Frontal cortex (tissue), 4 donors: ENCODE measurements around the gene EEF1AKMT1. TPM values are rescaled to one million over a fixed set of nuclear protein-coding genes. Genes with fewer than 3 reads are reported as not detected.
A peak's percentile ranks its signal among the peaks of the same experiment; 100 is the strongest.
"Not testable (repeated sequence)": the region's sequence is repeated elsewhere in the genome, so short reads cannot be mapped to it uniquely, and the experiment has no call there.

Experiments
- DNase-seq, 2 donors: peaks; one replicate each; pipeline ENCODE4 v3.0.0; 2012; ENCODE audit warnings: low spot score in 2 of 2
- FAIRE-seq: peaks from 2 replicates; lab custom pipeline; 2012; peaks lifted over from hg19 to GRCh38; lab: Jason Lieb, UNC
- total RNA-seq: library from RNA; depleted of rRNA; stranded (reverse); fragments of >200 nt; gene quantifications from one replicate; pipeline ENCODE4 v1.2.3, GENCODE V29; 2014
- donor health status: control.
- donor health status: control.
- donor health status: control.

EEF1AKMT1 gene
- total RNA-seq, 1 donor from 2014 or later, result 11.0 TPM

DNA sequence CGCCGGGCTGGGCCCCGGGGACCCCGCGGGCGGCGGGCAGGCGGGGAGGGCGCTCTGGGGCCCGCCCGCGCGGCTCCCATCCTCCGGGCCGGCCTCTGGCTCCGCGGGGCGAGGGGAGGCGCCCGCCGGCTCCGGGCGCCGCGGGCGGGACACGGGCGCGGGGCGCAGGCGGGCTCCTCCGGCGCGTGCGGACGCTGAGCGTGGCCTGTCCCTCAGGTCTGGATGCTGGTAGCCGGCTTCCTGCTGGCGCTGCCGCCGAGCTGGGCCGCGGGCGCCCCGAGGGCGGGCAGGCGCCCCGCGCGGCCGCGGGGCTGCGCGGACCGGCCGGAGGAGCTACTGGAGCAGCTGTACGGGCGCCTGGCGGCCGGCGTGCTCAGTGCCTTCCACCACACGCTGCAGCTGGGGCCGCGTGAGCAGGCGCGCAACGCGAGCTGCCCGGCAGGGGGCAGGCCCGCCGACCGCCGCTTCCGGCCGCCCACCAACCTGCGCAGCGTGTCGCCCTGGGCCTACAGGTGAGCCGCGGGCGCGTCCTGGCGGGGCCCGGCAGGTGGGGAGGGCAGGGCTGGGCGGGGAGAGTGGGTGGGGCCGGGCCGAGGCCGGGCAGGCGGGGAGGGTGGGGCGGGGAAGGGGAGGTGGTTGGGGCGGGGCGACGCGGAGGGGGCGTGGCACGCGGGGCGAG is 69.8 kb downstream of the EEF1AKMT1 start:
- FAIRE-seq (no peak), DNase-seq (peak; percentile 87 to 91)

DNA sequence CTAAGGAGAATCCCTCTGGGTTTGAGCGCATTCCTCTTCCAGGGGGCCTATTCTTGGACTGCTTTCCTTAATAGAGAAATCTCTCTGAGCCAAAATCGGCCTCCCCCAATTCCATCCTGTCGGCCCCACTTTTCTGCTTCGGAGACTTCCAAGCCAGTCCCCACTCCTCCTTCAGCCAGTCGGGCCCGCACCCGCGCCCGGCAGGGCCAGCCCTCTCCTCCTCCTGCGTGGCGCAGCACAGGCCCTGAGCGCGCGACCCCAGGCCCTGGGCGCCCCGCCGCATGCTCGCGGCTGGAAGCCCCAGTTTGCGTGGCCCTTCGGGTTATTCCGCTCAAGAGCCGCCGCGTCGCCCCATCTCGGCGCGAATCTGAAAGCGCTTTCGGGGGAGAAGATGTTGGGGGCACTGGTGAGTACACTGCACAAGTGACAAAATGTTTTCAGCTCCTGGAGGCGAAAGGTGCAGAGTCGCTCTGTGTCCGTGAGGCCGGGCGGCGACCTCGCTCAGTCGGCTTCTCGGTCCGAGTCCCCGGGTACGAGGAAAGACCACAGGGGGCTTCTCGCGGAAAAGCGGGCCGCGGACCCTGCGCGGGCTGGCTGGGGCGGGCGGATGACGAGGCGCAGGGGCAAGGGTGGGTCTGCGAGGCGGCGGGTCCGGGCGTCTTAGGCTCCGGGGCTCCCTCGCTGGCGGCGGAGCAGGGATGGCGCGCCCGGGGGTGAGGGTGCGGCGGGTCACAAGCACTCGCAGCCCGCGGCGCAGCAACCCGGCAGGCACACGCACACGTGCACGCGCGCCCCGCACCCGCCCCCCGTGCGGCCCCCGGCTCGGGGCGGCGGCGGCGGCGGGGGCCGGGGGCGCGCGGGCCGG is 70.6 kb downstream of the EEF1AKMT1 start, which contains the start of gene IL17D:
TSS of gene IL17D (plus strand) at position 785 of the 865 bp plus-strand sequence. CDS start 303 bp downstream, outside the sequence.
- DNase-seq (peak; percentile 66 to 69), FAIRE-seq (no peak)

DNA sequence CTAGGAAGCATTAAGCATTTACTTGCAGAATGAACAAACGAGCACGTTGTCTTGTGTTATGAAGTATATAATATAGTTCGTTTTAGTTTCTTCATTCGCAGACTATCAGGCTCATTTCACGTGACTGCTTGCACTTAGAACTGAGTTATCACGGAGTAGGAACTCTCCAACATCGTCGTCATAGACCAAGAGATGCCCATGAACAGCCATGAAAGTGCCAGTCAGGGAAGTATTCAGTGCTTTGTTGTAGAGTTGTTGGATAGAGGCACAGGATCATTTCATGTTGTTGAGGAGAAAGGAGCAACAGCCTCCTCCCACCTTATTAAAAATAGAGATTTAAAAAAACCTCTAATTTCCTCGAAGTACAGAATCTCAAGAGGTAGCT is 71.2 kb downstream of the EEF1AKMT1 start:
- DNase-seq (peak in 1 of 2 donors; percentile 39), FAIRE-seq (no peak)

DNA sequence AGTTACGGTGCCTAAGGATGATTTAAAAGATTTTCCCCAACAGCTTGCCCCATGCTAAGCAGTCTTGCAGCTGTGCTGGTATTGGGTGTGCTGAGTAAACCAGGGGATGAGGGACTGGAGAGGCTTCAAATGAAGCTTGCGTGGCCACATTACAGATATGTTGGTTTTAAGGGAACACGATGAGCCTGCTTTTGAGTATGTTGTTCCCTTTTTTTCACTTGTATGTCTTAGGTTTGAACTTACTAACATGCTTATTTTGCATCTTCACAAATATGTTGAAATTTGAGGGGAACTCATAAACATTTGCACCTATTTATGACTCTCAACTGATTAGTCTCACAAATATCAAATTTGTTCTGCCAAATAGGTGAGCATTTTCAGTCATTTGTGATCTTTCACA is 72.3 kb downstream of the EEF1AKMT1 start:
- no peak for FAIRE-seq
- DNase-seq, result no peak

DNA sequence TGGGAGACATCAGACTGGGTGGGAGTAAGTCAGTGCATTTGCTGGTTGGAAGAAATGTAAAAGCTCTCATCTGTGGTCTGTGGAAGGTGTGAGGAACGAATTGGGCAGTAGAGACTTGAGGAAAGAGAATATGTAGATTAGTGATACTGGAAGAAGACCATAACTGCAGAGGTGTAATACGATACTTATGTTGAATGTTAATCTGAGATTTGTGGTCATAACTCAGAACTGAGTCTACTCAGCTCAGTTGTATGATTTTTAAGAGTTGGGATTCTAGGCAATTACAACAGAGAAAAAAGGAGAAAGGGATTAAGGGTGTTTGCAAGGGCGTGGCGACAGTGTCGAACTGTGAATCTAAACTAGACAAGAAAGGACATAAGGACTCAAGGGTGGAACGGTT is 73.5 kb downstream of the EEF1AKMT1 start:
- FAIRE-seq (no peak), DNase-seq (no peak)

DNA sequence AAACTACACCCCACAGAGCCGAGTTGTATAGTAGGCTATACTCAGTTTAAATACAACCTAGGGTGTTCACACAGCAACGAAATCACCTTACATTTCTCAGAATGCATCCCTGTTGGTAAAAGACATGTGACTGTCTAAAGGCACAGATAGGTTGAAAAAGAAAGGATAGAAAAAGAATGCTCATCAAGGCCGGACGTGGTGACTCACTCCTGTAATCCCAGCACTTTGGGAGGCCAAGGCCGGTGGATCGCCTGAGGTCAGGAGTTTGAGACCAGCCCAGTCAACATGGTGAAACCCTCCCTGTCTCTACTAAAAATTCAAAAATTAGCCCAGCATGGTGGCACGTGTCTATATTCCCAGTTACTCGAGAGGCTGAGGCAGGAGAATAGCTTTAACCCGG is 74.0 kb downstream of the EEF1AKMT1 start:
- FAIRE-seq (no peak), DNase-seq (no peak)

DNA sequence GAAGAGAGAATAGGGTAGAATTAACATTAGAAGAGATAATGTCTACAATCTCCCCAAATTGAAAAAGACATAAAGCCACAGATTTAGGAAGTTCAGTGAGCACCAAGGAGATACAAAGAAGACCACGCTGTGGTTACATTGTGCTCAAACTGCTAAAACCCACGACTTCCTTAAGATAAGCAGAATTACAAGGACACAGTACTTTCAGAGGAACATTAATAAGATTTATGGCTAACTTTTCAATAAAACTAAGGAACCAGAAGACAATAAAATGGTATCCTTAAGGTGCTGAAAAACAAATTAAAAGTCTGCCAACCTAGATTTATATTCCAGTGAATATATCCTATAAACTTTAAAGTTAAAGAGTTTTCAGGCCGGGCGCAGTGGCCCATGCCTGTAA is 77.7 kb downstream of the EEF1AKMT1 start:
- FAIRE-seq, result no peak
- DNase-seq, result no peak

DNA sequence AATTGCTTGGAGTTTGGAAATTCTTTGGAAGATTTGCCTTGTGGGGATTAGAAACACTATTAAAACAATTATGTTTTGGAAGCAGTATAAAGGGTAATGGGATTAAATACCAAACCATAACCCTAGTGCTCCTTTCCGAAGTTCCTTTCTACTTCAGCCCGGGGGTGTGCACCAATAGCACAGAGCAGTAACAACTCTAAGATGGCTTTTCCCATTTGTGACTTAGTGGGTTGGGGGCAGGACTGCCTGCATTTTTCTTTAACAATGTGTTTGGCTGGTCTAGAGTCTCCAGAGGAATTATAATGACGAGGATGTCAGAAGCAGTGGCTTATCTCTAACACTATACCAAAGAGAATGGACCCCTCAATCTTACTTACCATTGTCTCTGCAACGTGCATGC is 82.1 kb downstream of the EEF1AKMT1 start:
- no peak for DNase-seq
- FAIRE-seq, result no peak

DNA sequence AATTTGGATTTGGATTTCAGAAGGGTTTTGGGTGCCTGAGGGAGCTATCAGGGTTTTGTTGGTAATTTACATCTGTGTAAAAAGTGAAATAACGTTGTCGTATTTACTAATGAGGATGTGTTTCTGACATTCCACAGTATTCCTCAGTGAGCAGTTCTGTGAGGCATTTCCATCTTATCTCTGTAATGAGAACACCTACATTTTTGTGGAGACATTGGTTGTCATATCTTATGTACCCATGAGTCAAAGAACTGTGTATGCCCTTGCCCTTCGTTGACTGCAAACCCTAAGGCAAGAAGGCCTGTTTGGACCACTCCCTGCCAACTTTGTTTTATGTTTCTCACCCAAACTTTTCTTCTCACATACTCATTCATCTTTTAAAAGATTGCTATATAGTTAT is 84.5 kb downstream of the EEF1AKMT1 start:
- DNase-seq, result no peak
- FAIRE-seq, result no peak

DNA sequence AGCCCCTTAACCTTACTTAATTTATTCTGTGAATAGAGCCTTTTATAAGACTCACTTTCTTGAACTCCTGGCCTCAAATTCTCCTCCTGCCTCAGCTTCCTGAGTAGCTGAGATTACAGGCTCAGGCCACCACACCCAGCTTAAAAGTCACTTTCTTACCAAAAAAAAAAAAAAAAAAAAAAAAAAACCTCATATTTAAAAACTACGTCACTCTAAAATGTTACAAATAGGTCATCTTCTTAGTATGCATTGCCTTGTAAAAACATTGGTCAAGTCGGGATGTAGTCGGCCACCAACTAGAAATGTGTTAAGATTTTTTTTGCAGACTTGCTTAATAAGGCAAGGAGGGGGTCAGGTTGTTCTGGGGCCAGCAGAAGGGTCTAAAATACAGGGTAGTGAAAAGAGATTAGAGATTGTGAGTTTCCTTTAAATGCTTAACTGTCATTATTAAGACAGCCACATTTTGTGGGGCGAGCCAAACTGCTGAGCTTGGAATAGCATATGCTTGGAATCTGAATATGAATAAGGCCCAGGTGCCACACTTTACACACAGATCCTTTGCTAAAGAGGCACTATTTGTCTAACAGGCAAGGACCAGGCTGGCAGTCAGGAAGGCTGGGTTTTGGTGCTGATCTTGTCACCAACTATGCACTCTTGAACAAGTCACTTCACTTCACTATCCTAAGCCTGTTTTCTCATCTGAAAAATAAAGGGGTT is 86.7 kb downstream of the EEF1AKMT1 start:
- FAIRE-seq, result no peak
- no peak for DNase-seq

DNA sequence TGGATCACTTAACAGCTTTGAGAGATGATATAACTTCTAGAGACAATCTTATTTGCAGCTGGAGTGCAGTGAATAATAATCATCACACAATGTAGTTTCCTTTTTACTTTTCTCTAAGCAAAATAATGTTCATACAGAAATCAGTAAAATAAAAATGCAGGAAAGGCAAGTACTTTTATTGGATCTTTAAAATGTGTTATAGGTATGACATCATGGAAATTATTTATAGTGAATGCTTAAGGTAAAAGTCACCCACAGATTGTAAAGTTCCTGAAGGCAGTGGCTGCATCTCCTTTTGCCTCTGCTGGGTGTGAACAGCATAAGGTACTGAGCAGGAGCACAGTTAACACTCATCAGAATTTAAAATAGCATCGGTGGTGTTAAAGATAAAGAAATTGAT is 87.6 kb downstream of the EEF1AKMT1 start:
- FAIRE-seq, result no peak
- DNase-seq, result no peak

DNA sequence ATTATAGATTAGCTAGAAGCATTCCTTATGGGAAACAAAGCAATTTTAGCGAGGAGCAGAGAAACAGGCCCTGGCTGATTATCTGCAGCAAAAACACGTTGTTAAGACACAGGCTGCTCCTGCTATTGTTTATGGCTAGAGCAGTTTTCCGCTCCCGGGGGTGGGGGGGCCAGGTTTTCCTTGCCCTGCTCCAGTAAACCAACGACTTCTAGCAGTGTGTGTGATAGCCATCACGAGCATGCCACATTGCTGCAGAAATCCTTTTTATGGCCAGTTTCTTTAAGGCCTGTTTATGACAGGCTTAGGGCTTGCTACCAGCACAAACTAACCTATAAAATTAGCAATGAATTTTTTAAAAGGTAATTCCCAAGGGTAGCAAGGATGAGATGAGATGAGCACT is 88.7 kb downstream of the EEF1AKMT1 start:
- no peak for FAIRE-seq
- DNase-seq, result no peak

DNA sequence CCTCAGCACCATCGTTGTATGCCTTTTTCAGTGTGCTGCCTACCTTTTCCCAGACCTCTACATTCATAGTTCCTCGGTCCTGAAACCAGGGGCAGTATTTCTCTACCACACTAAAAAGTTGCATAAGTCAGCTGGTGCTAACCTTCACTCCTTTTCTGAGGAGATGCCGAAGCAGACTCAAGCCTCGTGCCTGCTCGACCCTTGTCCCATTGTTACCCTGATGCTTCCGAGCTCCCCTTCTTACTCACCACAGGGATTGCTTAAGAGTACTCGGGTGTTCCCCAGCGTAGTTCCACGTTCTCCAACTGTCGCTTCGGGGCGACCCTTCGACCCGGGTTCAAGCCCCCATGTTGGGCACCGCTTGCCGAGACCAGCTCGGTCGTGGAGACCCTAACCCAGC is 89.2 kb downstream of the EEF1AKMT1 start:
- FAIRE-seq (no peak), DNase-seq (no peak)

DNA sequence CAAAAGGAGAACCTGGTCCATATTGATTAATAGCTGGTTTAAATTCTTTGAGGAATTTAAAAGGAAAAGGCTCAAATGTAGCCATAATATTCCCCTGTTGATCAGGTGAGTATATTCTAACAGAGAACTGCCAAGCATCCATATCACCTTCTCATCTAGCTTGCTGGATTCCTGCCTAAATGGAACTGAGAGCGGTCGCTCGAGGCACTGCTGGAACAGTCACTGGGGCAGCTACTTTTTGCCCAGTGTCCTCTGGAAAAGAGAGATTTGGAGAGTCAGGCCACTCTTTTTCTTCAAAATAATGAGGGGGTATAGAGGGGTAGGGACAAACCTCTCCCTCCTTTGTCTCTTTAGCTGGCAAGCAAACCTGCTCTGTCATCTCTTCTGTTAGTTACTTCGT is 89.7 kb downstream of the EEF1AKMT1 start:
- DNase-seq, result no peak
- no peak for FAIRE-seq

DNA sequence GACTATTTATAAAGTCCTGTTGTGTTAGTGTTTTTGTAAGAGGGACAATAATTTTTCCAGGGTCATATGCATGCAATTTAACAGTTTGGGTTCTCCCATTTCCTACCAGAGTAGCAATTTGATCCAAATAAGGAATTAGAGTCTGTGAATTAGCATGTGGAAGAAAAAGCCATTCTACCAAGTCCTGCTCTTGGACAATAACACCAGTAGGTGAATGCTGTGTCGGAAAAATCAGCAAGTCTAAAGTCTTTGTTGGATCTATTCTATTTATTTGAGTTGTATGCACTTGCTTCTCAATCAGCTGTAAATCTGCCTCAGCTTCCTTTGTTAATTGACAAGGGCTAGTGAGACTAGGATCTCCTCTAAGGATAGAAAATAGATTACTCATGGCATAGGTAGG is 91.7 kb downstream of the EEF1AKMT1 start:
- DNase-seq (no peak), FAIRE-seq (no peak)

DNA sequence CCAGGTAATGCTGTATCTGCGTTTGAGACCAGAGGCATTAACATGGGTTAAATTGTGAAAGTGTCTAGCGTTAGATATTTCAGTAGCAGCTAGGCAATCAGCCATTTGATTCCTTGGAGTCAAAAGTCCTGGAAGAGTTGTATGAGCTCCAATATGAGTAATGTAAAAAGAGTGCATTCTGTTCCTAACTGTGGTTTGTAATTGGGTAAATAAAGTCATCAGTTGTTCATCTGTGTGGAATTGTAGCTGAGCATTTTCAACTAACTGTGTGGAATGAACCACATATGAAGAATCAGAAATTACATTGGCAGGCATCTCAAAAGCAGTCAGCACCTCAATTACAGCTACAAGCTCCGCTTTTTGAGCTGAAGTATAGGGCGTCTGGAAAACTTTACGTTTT is 92.3 kb downstream of the EEF1AKMT1 start:
- FAIRE-seq, DNase-seq: not testable (repeated sequence)

DNA sequence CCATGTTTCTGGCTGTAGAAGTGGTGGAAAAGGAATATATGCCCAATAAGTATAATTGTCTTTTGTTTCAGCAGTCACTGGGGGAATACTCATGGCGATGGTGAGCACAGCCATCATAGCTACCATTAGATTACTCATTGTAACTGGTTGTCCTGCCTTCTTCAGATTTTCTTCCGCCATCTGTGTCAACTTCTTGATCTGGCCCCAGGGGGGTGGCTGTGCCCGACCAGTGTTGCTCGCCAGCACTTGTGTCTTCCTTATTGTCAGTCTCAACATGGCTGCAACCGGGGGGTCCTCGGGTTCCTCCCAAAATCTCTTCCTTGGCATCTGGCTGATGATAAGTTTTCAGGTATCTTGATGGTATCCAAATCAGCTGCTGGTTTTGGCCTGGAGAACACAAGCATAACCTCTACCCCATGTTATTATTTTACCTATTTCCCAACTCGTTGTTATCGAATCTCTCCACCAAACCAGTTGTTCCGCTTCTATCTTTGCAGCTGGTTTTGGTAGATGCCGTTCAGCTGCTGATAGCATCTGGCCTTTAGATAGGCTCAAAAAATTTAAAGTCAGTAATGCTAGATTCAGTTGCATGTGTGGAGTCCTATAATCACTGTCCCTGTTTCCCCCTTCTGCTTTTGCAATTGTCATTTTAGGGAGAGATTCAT is 93.2 kb downstream of the EEF1AKMT1 start:
- DNase-seq (no peak), FAIRE-seq (no peak)

DNA sequence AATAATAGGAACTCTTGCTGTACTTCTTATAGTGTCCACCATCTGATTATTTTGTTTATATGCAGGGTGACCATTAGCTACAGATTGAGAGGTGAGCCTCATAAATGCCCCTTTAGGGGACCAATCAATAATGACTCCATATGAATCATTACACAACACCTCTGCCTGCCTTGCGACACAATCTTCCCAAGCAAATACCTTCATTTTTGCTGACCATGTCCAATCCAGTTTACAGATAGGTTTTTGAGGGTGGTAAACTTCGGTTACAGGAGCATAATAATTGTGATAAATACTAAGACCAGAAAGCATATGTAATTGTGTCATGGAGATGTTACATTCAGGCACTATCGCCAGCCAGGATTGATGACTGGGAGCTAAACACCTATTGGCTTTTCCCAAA is 93.9 kb downstream of the EEF1AKMT1 start:
- FAIRE-seq, result no peak
- DNase-seq, result no peak
